GM18870 (cell line): Measurements from ENCODE around the gene SIK1.
"Not testable (repeated sequence)": the region's sequence is repeated elsewhere in the genome, so short reads cannot be mapped to it uniquely, and the experiment has no call there.

Experiments
- ATAC-seq: cut with Tn5 transposase; IDR thresholded peaks from one replicate; pipeline ENCODE4 v1.9.1; 2021; ENCODE audit warnings: moderate library complexity; ENCODE audit not compliant: unreplicated experiment

SIK1 gene

GRCh38 chr21:43426404-43427241, at the start of gene SIK1:
SIK1 (minus strand) TSS chr21:43427131; CDS start chr21:43426178, 953 bp downstream.
- ATAC-seq: not testable (repeated sequence)

- not testable (repeated sequence) for ATAC-seq
Measured at GRCh38 chr21:43471597-43472242, 44.8 kb upstream of the SIK1 start.

- ATAC-seq: not testable (repeated sequence)
Measured at GRCh38 chr21:43469719-43470458, 43.0 kb upstream of the SIK1 start.

GRCh38 chr21:43467785-43468184, 40.9 kb upstream of the SIK1 start:
- no peak for ATAC-seq

GRCh38 chr21:43465159-43465558, 38.2 kb upstream of the SIK1 start:
- not testable (repeated sequence) for ATAC-seq

GRCh38 chr21:43463498-43464261, 36.7 kb upstream of the SIK1 start:
- ATAC-seq: not testable (repeated sequence)

- not testable (repeated sequence) for ATAC-seq
Measured at GRCh38 chr21:43462932-43463331, 36.0 kb upstream of the SIK1 start.

GRCh38 chr21:43460475-43460874, 33.5 kb upstream of the SIK1 start:
- not testable (repeated sequence) for ATAC-seq

GRCh38 chr21:43458995-43459394, 32.1 kb upstream of the SIK1 start:
- not testable (repeated sequence) for ATAC-seq

GRCh38 chr21:43456616-43457314, 29.8 kb upstream of the SIK1 start:
- ATAC-seq: not testable (repeated sequence)

GRCh38 chr21:43455717-43456116, 28.8 kb upstream of the SIK1 start:
- not testable (repeated sequence) for ATAC-seq

GRCh38 chr21:43454176-43454575, 27.2 kb upstream of the SIK1 start:
- not testable (repeated sequence) for ATAC-seq

GRCh38 chr21:43451850-43452249, 24.9 kb upstream of the SIK1 start:
- ATAC-seq: not testable (repeated sequence)

- ATAC-seq: not testable (repeated sequence)
Measured at GRCh38 chr21:43450287-43450686, 23.4 kb upstream of the SIK1 start.

GRCh38 chr21:43447353-43447977, 20.5 kb upstream of the SIK1 start:
- not testable (repeated sequence) for ATAC-seq

- not testable (repeated sequence) for ATAC-seq
Measured at GRCh38 chr21:43446277-43446932, 19.5 kb upstream of the SIK1 start.

GRCh38 chr21:43444524-43444923, 17.6 kb upstream of the SIK1 start:
- ATAC-seq: not testable (repeated sequence)

GRCh38 chr21:43442571-43442970, 15.6 kb upstream of the SIK1 start:
- not testable (repeated sequence) for ATAC-seq
